ENCODE data around the gene SLIT1.

DNA sequence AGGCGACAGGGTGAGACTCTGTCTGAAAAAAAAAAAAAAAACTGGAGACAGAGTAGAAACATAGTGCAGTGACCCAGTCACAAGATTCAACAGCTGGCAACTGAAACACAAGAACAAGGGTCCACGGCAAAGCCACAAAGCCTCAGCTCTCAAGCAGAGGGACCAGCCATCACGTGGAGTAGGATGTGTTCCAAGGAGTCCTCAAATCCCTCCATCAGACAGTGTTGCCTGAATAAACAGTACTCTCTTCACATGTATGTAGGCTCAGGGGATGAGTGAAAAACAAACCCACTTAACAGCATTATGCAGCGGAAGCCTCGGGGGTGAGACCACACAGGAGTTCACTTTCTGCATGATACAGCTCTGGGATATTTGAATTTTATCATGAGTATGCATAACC lies 62.0 kb downstream of the SLIT1 start:
- TF ChIP-seq CTCF (IDR thresholded peaks at IDR 0.05 in 4 of 5, conservative IDR thresholded peaks at IDR 0.05 in 1 of 5) (no peak), POLR2A (IDR thresholded peaks at IDR 0.05) (no peak)
